Measurements from ENCODE around the gene ADPRS.

- TF ChIP-seq CTCF (conservative IDR thresholded peaks at IDR 0.05; ENCODE audit: low read depth, low read length) (no peak), EZH2 (IDR thresholded peaks at IDR 0.05; ENCODE audit: low read length, unreplicated experiment) (no peak), EZH2phosphoT487 (IDR thresholded peaks at IDR 0.05; ENCODE audit: borderline replicate concordance, low read length) (no peak)
Measured at GRCh38 chr1:36123356-36123755, 34.7 kb downstream of the ADPRS start.

Data from PC-3 (cell line).